MM.1S (cell line): ENCODE results near the gene RAB3GAP2.

Experiments used
- DNase-seq: peaks from one replicate; pipeline ENCODE4 v3.0.0-alpha.2; 2015
- H2AFZ ChIP-seq: fragments of 300-600 bp; sonication (generic); 2 replicates; pipeline ENCODE4 v1.6.0; 2016; ENCODE audit warnings: antibody characterized with exemption, low read length
- H3F3A ChIP-seq: fragments of 300-600 bp; sonication (generic); 2 replicates; pipeline ENCODE4 v1.6.1; 2016; ENCODE audit warnings: mild to moderate bottlenecking, antibody characterized with exemption, low read length, moderate library complexity, mixed read lengths; ENCODE audit not compliant: insufficient read depth
- H3K27ac ChIP-seq: fragments of 300-600 bp; sonication (generic); 2 replicates; pipeline ENCODE4 v1.5.1; 2016; ENCODE audit warnings: mild to moderate bottlenecking, low read length
- H3K27me3 ChIP-seq: fragments of 300-600 bp; sonication (generic); replicated peaks from 2 replicates; pipeline ENCODE4 v1.6.0; 2016; ENCODE audit warnings: low read length; ENCODE audit not compliant: insufficient read depth
- H3K36me3 ChIP-seq: fragments of 300-600 bp; sonication (generic); replicated peaks from 2 replicates; pipeline ENCODE4 v1.6.1; 2016; ENCODE audit warnings: mild to moderate bottlenecking, low read length, mixed read lengths; ENCODE audit not compliant: insufficient read depth
- H3K4me1 ChIP-seq: fragments of 300-600 bp; sonication (generic); 2 replicates; pipeline ENCODE4 v1.6.1; 2016; ENCODE audit warnings: low read length, mixed read lengths
- H3K4me2 ChIP-seq: fragments of 300-600 bp; sonication (generic); 2 replicates; pipeline ENCODE4 v1.6.0; 2016; ENCODE audit warnings: low read depth, low read length
- H3K4me3 ChIP-seq: fragments of 300-600 bp; sonication (generic); 2 replicates; pipeline ENCODE4 v1.5.1; 2016; ENCODE audit warnings: low read length, mixed read lengths
- H3K79me2 ChIP-seq: fragments of 300-600 bp; sonication (generic); 2 replicates; pipeline ENCODE4 v1.6.1; 2016; ENCODE audit warnings: mixed run types, low read length, mixed read lengths
- H3K9ac ChIP-seq: fragments of 300-600 bp; sonication (generic); 2 replicates; pipeline ENCODE4 v1.6.1; 2016; ENCODE audit warnings: low read length, mixed read lengths
- H3K9me2 ChIP-seq: fragments of 300-600 bp; sonication (generic); replicated peaks from 2 replicates; pipeline ENCODE4 v1.6.1; 2016; ENCODE audit warnings: mild to moderate bottlenecking, low read length, mixed read lengths; ENCODE audit not compliant: insufficient read depth
- H3K9me3 ChIP-seq: fragments of 300-600 bp; sonication (generic); replicated peaks from 2 replicates; pipeline ENCODE4 v1.6.1; 2016; ENCODE audit warnings: mild to moderate bottlenecking, low read length, mixed read lengths; ENCODE audit not compliant: insufficient read depth
- H4K20me1 ChIP-seq: fragments of 300-600 bp; sonication (generic); 2 replicates; pipeline ENCODE4 v1.6.1; 2016; ENCODE audit warnings: mild to moderate bottlenecking, low read length, moderate library complexity, mixed read lengths; ENCODE audit not compliant: insufficient read depth
- EZH2 ChIP-seq: fragments of 300-600 bp; sonication (generic); optimal IDR thresholded peaks from 2 replicates; pipeline ENCODE3; 2017; ENCODE audit warnings: low read depth, mild to moderate bottlenecking, antibody characterized with exemption, low read length, mixed read lengths
- EZH2phosphoT487 ChIP-seq: fragments of 300-600 bp; sonication (generic); IDR thresholded peaks from 2 replicates; pipeline ENCODE4 v1.6.1; 2018; ENCODE audit warnings: antibody characterized with exemption, low read length
- TF ChIP-seq, protein P1 (sequence below): fragments of 300-600 bp; sonication (generic); IDR thresholded peaks from 2 replicates; pipeline ENCODE4 v1.5.1; 2016; ENCODE audit warnings: antibody characterized with exemption, low read length, mixed read lengths

Gene RAB3GAP2

GRCh38 chr1:220306339-220306738 is 34.1 kb upstream of the RAB3GAP2 start:
- H4K20me1 ChIP-seq = no peaks in the 10 kb centered on the region
- H3K27ac ChIP-seq = no peak overlapping the region
- no peak overlapping the region for H2AFZ ChIP-seq
- DNase-seq = no peak
- TF ChIP-seq EZH2phosphoT487 (no peak), EZH2 (no peak)
- TF ChIP-seq, protein P1, sequence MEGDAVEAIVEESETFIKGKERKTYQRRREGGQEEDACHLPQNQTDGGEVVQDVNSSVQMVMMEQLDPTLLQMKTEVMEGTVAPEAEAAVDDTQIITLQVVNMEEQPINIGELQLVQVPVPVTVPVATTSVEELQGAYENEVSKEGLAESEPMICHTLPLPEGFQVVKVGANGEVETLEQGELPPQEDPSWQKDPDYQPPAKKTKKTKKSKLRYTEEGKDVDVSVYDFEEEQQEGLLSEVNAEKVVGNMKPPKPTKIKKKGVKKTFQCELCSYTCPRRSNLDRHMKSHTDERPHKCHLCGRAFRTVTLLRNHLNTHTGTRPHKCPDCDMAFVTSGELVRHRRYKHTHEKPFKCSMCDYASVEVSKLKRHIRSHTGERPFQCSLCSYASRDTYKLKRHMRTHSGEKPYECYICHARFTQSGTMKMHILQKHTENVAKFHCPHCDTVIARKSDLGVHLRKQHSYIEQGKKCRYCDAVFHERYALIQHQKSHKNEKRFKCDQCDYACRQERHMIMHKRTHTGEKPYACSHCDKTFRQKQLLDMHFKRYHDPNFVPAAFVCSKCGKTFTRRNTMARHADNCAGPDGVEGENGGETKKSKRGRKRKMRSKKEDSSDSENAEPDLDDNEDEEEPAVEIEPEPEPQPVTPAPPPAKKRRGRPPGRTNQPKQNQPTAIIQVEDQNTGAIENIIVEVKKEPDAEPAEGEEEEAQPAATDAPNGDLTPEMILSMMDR = no peak
- peaks cover 24% of the 10 kb centered on the region for H3F3A ChIP-seq
- no peak overlapping the region for H3K4me3 ChIP-seq
- H3K27me3 ChIP-seq = no peaks in the 10 kb centered on the region
- no peak overlapping the region for H3K9ac ChIP-seq
- H3K4me1 ChIP-seq = peaks cover 30% of the 10 kb centered on the region
- no peaks in the 10 kb centered on the region for H3K9me3 ChIP-seq
- H3K79me2 ChIP-seq = no peaks in the 10 kb centered on the region
- H3K4me2 ChIP-seq = no peak overlapping the region
- H3K36me3 ChIP-seq = no peaks in the 10 kb centered on the region
- no peaks in the 10 kb centered on the region for H3K9me2 ChIP-seq

DNA sequence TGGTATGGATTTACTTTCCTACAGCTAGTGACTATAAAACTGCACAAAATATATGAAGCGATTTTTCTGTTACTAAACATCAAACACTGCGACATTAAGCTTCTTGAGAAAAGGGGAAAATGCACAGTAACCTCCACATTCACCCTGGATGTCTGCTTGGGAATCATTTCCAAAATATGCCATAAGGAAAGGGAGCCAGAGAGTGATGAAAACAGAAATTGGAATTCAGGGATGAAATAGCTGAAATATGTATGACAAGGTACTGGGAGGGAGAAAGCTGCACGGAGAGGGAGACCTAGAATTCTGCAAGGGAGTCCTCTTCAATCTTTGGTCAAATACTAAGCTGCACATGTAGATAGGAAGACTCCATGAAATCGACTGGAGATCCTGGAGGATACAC is 31.6 kb upstream of the RAB3GAP2 start:
- Histone ChIP-seq H2AFZ (0 out of 2 replicates have a peak overlapping the region, but pooled peaks have one; percentile 25), H3K9ac (no peak overlapping the region), H3K4me1 (peaks cover 44% of the 10 kb centered on the region), H3F3A (peaks cover 38% of the 10 kb centered on the region), H3K27ac (no peak overlapping the region), H3K27me3 (no peaks in the 10 kb centered on the region), H3K9me2 (no peaks in the 10 kb centered on the region), H4K20me1 (no peaks in the 10 kb centered on the region), H3K9me3 (no peaks in the 10 kb centered on the region), H3K79me2 (no peaks in the 10 kb centered on the region), H3K36me3 (no peaks in the 10 kb centered on the region), H3K4me2 (no peak overlapping the region), H3K4me3 (no peak overlapping the region)
- TF ChIP-seq, protein P1 = no peak
- TF ChIP-seq EZH2phosphoT487 (no peak), EZH2 (no peak)
- no peak for DNase-seq

DNA sequence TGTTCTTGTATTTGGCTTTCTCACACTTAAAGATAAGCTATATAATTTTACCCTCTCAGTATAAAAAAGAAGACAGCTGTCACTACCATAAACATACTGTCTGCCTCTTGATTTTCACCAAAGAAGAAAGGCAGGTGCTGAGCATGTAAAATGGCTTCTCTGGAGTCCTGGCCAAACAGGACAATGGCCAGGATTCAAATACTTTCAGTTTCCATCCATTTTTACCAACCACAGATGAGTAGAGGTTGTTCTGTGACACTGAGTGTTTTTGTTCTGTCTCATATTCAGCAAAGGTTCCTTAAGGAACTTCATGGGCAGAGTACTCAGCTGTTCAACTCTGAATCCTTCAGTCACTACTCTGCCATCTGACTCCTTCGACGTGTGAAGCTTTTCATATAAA is 29.4 kb upstream of the RAB3GAP2 start:
- H2AFZ ChIP-seq = peak overlapping the region; percentile 43
- H3K36me3 ChIP-seq = no peaks in the 10 kb centered on the region
- H3K79me2 ChIP-seq = no peaks in the 10 kb centered on the region
- peaks cover 44% of the 10 kb centered on the region for H3K4me1 ChIP-seq
- H3K9me3 ChIP-seq = no peaks in the 10 kb centered on the region
- no peaks in the 10 kb centered on the region for H4K20me1 ChIP-seq
- peak overlapping the region; percentile 55 for H3K27ac ChIP-seq
- peak overlapping the region; percentile 50 for H3K4me2 ChIP-seq
- TF ChIP-seq EZH2phosphoT487 (no peak), EZH2 (no peak)
- TF ChIP-seq, protein P1 = no peak
- no peak overlapping the region for H3K4me3 ChIP-seq
- peaks cover 38% of the 10 kb centered on the region for H3F3A ChIP-seq
- H3K9me2 ChIP-seq = no peaks in the 10 kb centered on the region
- DNase-seq = peak; percentile 70
- H3K9ac ChIP-seq = peak overlapping the region; percentile 11; the same call in 1 of the 2 replicates
- no peaks in the 10 kb centered on the region for H3K27me3 ChIP-seq
